Measurements from ENCODE around the gene DEPDC5. TPM values are rescaled to one million over a fixed set of nuclear protein-coding genes. Genes with fewer than 3 reads are reported as not detected.

The DEPDC5 gene
- total and polyA plus RNA-seq, 10 of the 15 experiments (the other 5 are each of a cell fraction or from before 2014, with no cell fraction given): 3.0 to 38.9 (median 22.8) TPM

DNA sequence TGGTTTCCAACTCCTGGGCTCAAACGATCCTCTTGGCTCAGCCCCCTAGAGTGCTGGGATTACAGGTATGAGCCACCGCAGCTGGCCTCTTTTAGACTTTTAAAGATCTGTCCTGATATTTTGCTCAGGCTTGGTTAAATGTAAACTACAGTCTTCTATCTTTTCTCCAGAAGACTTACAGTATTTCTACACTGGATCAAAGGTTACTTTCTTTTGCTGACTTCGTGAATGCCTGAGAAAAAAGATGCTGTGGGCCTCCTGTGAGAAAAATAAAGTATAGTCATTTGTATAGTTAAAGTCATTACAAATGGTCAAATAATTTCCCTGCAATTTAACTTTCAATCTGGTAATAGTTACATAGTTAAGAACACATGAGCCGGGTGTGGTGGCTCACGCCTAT, 19.6 kb downstream of the DEPDC5 start:
- Histone ChIP-seq H3K36me3 (ENCODE audit: control insufficient read depth in 2 of 2, insufficient read depth in 2 of 2, low read length in 1 of 2) (peaks cover 2 to 14% of the 10 kb centered on the region in 2 experiments; a peak in 3 of 4 replicates), H3K79me2 (ENCODE audit: control insufficient read depth, insufficient read depth, low read length) (no peaks in the 10 kb centered on the region)
- POLR2A ChIA-PET: no interaction called here
- TF ChIP-seq ZBED1 (IDR thresholded peaks at IDR 0.05; ENCODE audit: borderline replicate concordance) (no peak), NFXL1 (IDR thresholded peaks at IDR 0.05; ENCODE audit: borderline replicate concordance) (no peak), JUND (IDR thresholded peaks at IDR 0.05; ENCODE audit: low read depth, low read length) (no peak), MEF2A (IDR thresholded peaks at IDR 0.05; ENCODE audit: insufficient read depth, low read depth, low read length) (no peak), CBX3 (IDR thresholded peaks at IDR 0.05; ENCODE audit: borderline replicate concordance, low read depth) (no peak), ZNF24 (IDR thresholded peaks at IDR 0.05) (no peak), ZNF687 (IDR thresholded peaks at IDR 0.05) (no peak), ZBTB33 (IDR thresholded peaks at IDR 0.05) (no peak), HDGF (IDR thresholded peaks at IDR 0.05) (no peak), HSF1 (IDR thresholded peaks at IDR 0.05; ENCODE audit: low read depth, low read length) (no peak), NR2F1 (conservative IDR thresholded peaks at IDR 0.05) (no peak), MYC (IDR thresholded peaks at IDR 0.05; ENCODE audit: insufficient read depth, insufficient read length, insufficient replicate concordance, low read length, severe bottlenecking) (no peak)
- TF ChIP-seq, protein P1, sequence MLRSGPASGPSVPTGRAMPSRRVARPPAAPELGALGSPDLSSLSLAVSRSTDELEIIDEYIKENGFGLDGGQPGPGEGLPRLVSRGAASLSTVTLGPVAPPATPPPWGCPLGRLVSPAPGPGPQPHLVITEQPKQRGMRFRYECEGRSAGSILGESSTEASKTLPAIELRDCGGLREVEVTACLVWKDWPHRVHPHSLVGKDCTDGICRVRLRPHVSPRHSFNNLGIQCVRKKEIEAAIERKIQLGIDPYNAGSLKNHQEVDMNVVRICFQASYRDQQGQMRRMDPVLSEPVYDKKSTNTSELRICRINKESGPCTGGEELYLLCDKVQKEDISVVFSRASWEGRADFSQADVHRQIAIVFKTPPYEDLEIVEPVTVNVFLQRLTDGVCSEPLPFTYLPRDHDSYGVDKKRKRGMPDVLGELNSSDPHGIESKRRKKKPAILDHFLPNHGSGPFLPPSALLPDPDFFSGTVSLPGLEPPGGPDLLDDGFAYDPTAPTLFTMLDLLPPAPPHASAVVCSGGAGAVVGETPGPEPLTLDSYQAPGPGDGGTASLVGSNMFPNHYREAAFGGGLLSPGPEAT (IDR thresholded peaks at IDR 0.05; ENCODE audit: low read depth): no peak

More for the DNA sequence above, 19.6 kb downstream of the DEPDC5 start:
- no peak overlapping the region for H3K4me2 ChIP-seq (ENCODE audit: control insufficient read depth, insufficient read depth)
- intact Hi-C loops (cut with micrococcal nuclease; ENCODE audit: unreplicated experiment): no loop called here
- CTCF ChIA-PET: no interaction called here
- DNase-seq (ENCODE audit: low read depth, low spot score) (no peak), ATAC-seq (no peak), FAIRE-seq (no peak)
- no peaks in the 10 kb centered on the region for H3K4me1 ChIP-seq (ENCODE audit: control insufficient read depth, insufficient read depth, low read length)
- no peak overlapping the region for H2AFZ ChIP-seq (ENCODE audit: control insufficient read depth, low read depth, low read length)
- in situ Hi-C loops (cut with MboI): no loop called here
- no peak overlapping the region for H3K4me3 ChIP-seq
- H3K27ac ChIP-seq (ENCODE audit: control insufficient read depth, insufficient read depth): no peak overlapping the region
- WGBS (ENCODE audit: insufficient coverage, insufficient replicate concordance, low lambda C conversion rate, missing lambda C conversion rate): 100% methylated on average over 5 of the region's 5 CpGs
- no peaks in the 10 kb centered on the region for H3K27me3 ChIP-seq (replicated peaks in 1 of 2; ENCODE audit: control insufficient read depth in 2 of 2, insufficient read depth in 2 of 2, low read length in 1 of 2)
- no TSS peak for BruUV-seq (replicated peaks)
- H4K20me1 ChIP-seq (ENCODE audit: control insufficient read depth, insufficient read depth): no peaks in the 10 kb centered on the region
- H3K9me3 ChIP-seq (replicated peaks; ENCODE audit: control insufficient read depth, insufficient read depth, low read length): no peaks in the 10 kb centered on the region
- SMC1A ChIA-PET (ENCODE audit: uncharacterized antibody, unreplicated experiment): no interaction called here
- no peak overlapping the region for H3K9ac ChIP-seq (ENCODE audit: control insufficient read depth, insufficient read depth, low read length)
- RAD21 ChIA-PET (ENCODE audit: unreplicated experiment): no interaction called here
